ENCODE results near the gene MCOLN2. TPM values are rescaled to one million over a fixed set of nuclear protein-coding genes. Genes with fewer than 3 reads are reported as not detected.

Gene MCOLN2
- total RNA-seq, 1 experiment from 2014 or later = 3.8 TPM

GRCh38 chr1:84883286-84883685 is 113.6 kb downstream of the MCOLN2 start:
- peaks cover 13% of the 10 kb centered on the region for H3K9me3 Mint-ChIP-seq
- ATAC-seq = no peak
- H3K36me3 Mint-ChIP-seq = peaks cover 41% of the 10 kb centered on the region
- ChIA-PET POLR2A (no interaction called here), CTCF (interaction anchor here (1.0 kb wide), 1 partner anchor 101 kb away, joined by 3 read pairs; no protein-coding TSS in a partner anchor)
- no peak for DNase-seq (ENCODE audit: low spot score)
- TF ChIP-seq ZNF396 (CRISPR knock-in tag; IDR thresholded peaks at IDR 0.05; ENCODE audit: borderline replicate concordance) (no peak), ZBTB43 (CRISPR knock-in tag; IDR thresholded peaks at IDR 0.05) (no peak), ARID4B (CRISPR knock-in tag; IDR thresholded peaks at IDR 0.05; ENCODE audit: borderline replicate concordance) (no peak), NR1H2 (CRISPR knock-in tag; IDR thresholded peaks at IDR 0.05) (no peak)
- peaks cover 10% of the 10 kb centered on the region for H3K4me1 Mint-ChIP-seq
- no peak overlapping the region for H3K4me3 Mint-ChIP-seq
- H3K27me3 Mint-ChIP-seq (ENCODE audit: low read depth) = no peaks in the 10 kb centered on the region
- H3K27ac Mint-ChIP-seq = no peak overlapping the region

GRCh38 chr1:84877592-84877991 is 119.3 kb downstream of the MCOLN2 start:
- no peak for TF ChIP-seq IRF1 (CRISPR knock-in tag; IDR thresholded peaks at IDR 0.05)
- H3K4me1 Mint-ChIP-seq = peaks cover 3% of the 10 kb centered on the region; the same call in 1 of the 2 replicates
- ChIA-PET POLR2A (no interaction called here), CTCF (no interaction called here)
- H3K27ac Mint-ChIP-seq = no peak overlapping the region
- ATAC-seq = no peak
- peaks cover 17% of the 10 kb centered on the region for H3K36me3 Mint-ChIP-seq
- DNase-seq (ENCODE audit: low spot score) = no peak
- no peak overlapping the region for H3K4me3 Mint-ChIP-seq
- H3K9me3 Mint-ChIP-seq = peaks cover 13% of the 10 kb centered on the region
- no peaks in the 10 kb centered on the region for H3K27me3 Mint-ChIP-seq (ENCODE audit: low read depth)

GRCh38 chr1:84876353-84876752 is 120.6 kb downstream of the MCOLN2 start:
- Mint-ChIP-seq H3K4me3 (no peak overlapping the region), H3K27me3 (ENCODE audit: low read depth) (no peaks in the 10 kb centered on the region), H3K36me3 (peaks cover 5% of the 10 kb centered on the region), H3K27ac (no peak overlapping the region), H3K9me3 (peaks cover under 1% of the 10 kb centered on the region), H3K4me1 (peaks cover 9% of the 10 kb centered on the region; the same call in 1 of the 2 replicates)
- 0 out of 2 replicates have a peak, but pooled peaks have one; percentile 28 for ATAC-seq
- DNase-seq (ENCODE audit: low spot score) = no peak
- POLR2A ChIA-PET = no interaction called here
- CTCF ChIA-PET = interaction anchor here (1.2 kb wide), 1 partner anchor 94 kb away, joined by 3 read pairs; no protein-coding TSS in a partner anchor
- no peak for TF ChIP-seq ELF4 (CRISPR knock-in tag; IDR thresholded peaks at IDR 0.05; ENCODE audit: low read depth)
- no peak for TF ChIP-seq MAX (CRISPR knock-in tag; IDR thresholded peaks at IDR 0.05)
- no peak for TF ChIP-seq ZNF532 (CRISPR knock-in tag; IDR thresholded peaks at IDR 0.05; ENCODE audit: borderline replicate concordance)
- no peak for TF ChIP-seq ZNF416 (CRISPR knock-in tag; IDR thresholded peaks at IDR 0.05)
- TF ChIP-seq SMAD3 (CRISPR knock-in tag; IDR thresholded peaks at IDR 0.05; ENCODE audit: borderline replicate concordance) = no peak
- TF ChIP-seq ATF3 (CRISPR knock-in tag; conservative IDR thresholded peaks at IDR 0.05) = no peak
- TF ChIP-seq FOXP1 (CRISPR knock-in tag; IDR thresholded peaks at IDR 0.05; ENCODE audit: borderline replicate concordance) = no peak
